AG08396 (cell line): ENCODE data around the gene AQP12A.

Source experiments
- DNase-seq: peaks from one replicate; pipeline ENCODE4 v3.0.0; 2012; ENCODE audit warnings: low spot score, mixed read lengths

Gene AQP12A

GRCh38 chr2:240722796-240723735 is 31.4 kb downstream of the AQP12A start:
- no peak for DNase-seq

GRCh38 chr2:240723851-240724250 is 32.2 kb downstream of the AQP12A start:
- DNase-seq, result no peak

- no peak for DNase-seq
Measured at GRCh38 chr2:240724431-240724830, 32.8 kb downstream of the AQP12A start.

- DNase-seq, result no peak
Measured at GRCh38 chr2:240725266-240725665, 33.6 kb downstream of the AQP12A start.

- no peak for DNase-seq
Measured at GRCh38 chr2:240725671-240726070, 34.0 kb downstream of the AQP12A start.

- no peak for DNase-seq
Measured at GRCh38 chr2:240726876-240727275, 35.2 kb downstream of the AQP12A start.

GRCh38 chr2:240727439-240727838 is 35.8 kb downstream of the AQP12A start:
- no peak for DNase-seq

- DNase-seq, result no peak
Measured at GRCh38 chr2:240727913-240728312, 36.2 kb downstream of the AQP12A start.

- no peak for DNase-seq
Measured at GRCh38 chr2:240728361-240728760, 36.7 kb downstream of the AQP12A start.

- DNase-seq, result no peak
Measured at GRCh38 chr2:240728827-240729226, 37.2 kb downstream of the AQP12A start.

- DNase-seq, result no peak
Measured at GRCh38 chr2:240730501-240731177, 39.0 kb downstream of the AQP12A start.

- DNase-seq, result peak; percentile 53
Measured at GRCh38 chr2:240731178-240731545, 39.5 kb downstream of the AQP12A start.

- DNase-seq, result no peak
Measured at GRCh38 chr2:240732184-240732583, 40.5 kb downstream of the AQP12A start.

GRCh38 chr2:240732911-240733622 is 41.4 kb downstream of the AQP12A start:
- DNase-seq, result no peak

- no peak for DNase-seq
Measured at GRCh38 chr2:240733803-240734495, 42.3 kb downstream of the AQP12A start.

- DNase-seq, result no peak
Measured at GRCh38 chr2:240734756-240735155, 43.1 kb downstream of the AQP12A start.

GRCh38 chr2:240735476-240735875 is 43.8 kb downstream of the AQP12A start:
- DNase-seq, result no peak

GRCh38 chr2:240736281-240737250 is 44.9 kb downstream of the AQP12A start:
- no peak for DNase-seq

- no peak for DNase-seq
Measured at GRCh38 chr2:240737512-240737911, 45.8 kb downstream of the AQP12A start.

- no peak for DNase-seq
Measured at GRCh38 chr2:240737958-240738357, 46.3 kb downstream of the AQP12A start.

GRCh38 chr2:240739797-240740196 is 48.1 kb downstream of the AQP12A start:
- no peak for DNase-seq
